ENCODE results near the gene SEC14L5.
"Not testable (repeated sequence)": the region's sequence is repeated elsewhere in the genome, so short reads cannot be mapped to it uniquely, and the experiment has no call there.

The SEC14L5 gene

DNA sequence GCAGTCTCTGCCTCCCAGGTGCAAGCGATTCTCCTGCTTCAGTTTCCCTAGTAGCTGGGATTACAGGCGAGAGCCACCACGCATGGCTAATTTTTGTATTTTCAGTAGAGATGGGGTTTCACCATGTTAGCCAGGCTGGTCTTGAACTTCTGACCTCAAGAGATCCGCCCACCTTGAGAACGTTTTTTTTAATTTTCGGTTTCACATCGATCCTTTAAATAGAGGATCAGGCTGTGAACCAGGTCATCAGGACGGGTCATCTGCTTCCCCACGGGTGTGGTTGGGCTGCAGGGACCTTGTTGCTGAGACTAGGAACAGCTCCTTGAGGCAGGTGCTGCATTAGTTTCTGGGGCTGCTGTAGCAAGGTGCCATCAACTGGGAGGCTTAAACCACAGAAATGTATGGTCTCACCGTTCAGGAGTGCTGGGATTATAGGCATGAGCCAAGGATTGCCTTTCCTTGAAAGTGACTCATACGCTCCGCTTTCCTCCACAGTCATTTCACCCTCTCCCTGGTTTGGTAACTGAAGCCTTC, 83.5 kb downstream of the SEC14L5 start:
- Mint-ChIP-seq H3K27ac (no peak overlapping the region), H3K4me1 (no peaks in the 10 kb centered on the region), H3K9me3 (no peaks in the 10 kb centered on the region), H3K4me3 (no peak overlapping the region), H3K27me3 (no peaks in the 10 kb centered on the region)
- no peak for DNase-seq
- ATAC-seq: no peak

DNA sequence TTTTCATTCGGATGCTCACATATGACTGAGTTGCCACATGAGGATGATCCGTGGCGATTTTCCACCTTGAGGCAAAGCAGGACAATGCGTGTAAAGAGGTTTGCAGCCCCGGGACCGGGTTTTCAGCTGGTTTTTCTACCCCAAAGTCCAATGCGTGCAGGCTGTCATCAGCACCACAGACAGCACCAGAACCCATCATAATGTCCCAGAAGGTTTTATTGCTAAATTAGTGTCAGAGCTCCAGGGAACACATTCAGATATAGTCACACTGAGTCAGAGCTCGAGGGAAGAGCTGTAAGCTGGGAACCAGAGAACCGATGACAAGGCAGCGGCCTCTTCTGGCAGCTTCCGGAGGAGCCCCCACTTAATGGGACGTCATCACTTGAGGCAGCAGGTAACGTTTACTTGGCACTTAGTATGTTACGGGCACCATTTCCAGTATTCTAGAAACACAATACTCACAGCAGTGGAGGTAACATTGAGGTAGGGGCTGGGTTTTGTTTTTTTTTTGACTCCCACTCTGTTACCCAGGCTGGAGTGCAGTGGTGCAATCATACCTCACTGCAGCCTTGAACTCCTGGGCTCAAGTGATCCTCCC, 84.5 kb downstream of the SEC14L5 start:
- no peak overlapping the region for H3K4me3 Mint-ChIP-seq
- no peaks in the 10 kb centered on the region for H3K4me1 Mint-ChIP-seq
- H3K27me3 Mint-ChIP-seq: no peaks in the 10 kb centered on the region
- no peak for ATAC-seq
- no peaks in the 10 kb centered on the region for H3K9me3 Mint-ChIP-seq
- H3K27ac Mint-ChIP-seq: no peak overlapping the region
- DNase-seq: no peak

DNA sequence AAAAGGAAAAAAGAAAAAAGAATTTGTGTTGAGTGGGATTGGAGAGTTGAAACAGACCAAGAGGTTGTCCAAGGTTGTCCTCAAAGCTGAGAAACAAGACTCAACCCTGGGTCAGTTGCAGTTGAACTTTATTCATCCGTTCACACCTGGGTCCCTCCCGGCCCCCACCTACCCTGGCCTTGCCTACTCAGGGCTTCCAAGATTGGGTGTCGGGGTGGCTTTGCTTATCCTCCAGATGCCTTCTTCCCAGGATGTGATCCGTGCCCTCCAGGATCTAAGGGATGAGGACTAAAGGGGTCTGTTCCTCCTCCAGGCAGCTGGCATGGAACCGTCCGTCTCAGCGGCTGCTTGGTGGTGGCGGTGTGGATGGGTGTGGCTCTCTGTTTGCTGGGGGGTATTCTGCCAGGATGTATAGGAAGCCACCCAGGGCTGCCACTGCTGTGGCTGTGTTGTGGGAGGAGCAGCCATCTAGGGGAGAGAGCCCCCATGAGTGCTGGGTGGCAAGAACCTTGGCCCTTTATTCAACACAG, 85.9 kb downstream of the SEC14L5 start:
- Mint-ChIP-seq H3K9me3 (no peaks in the 10 kb centered on the region), H3K4me1 (no peaks in the 10 kb centered on the region), H3K27me3 (no peaks in the 10 kb centered on the region), H3K4me3 (no peak overlapping the region), H3K27ac (peak overlapping the region in 1 of 2 donors; percentile 61)
- no peak for DNase-seq
- no peak for ATAC-seq

DNA sequence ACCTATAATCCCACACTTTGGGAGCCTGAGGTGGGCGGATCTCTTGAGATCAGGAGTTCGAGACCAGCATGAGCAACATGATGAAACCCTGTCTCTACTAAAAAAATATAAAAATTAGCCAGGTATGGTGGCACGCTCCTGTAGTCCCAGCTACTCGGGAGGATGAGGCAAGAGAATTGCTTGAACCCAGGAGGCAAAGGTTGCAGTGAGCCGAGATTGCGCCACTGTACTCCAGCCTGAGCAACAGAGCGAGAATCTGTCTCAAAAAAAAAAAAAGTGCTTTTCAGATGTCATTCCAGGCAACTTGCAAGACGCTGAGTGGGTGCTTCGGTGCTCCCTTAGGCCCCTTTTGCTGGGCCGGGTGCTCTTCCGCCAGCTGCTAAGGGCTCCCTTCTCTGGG, 86.5 kb downstream of the SEC14L5 start:
- ATAC-seq, H3K9me3 Mint-ChIP-seq, H3K4me3 Mint-ChIP-seq, DNase-seq, H3K27me3 Mint-ChIP-seq, H3K4me1 Mint-ChIP-seq, H3K27ac Mint-ChIP-seq: not testable (repeated sequence)

DNA sequence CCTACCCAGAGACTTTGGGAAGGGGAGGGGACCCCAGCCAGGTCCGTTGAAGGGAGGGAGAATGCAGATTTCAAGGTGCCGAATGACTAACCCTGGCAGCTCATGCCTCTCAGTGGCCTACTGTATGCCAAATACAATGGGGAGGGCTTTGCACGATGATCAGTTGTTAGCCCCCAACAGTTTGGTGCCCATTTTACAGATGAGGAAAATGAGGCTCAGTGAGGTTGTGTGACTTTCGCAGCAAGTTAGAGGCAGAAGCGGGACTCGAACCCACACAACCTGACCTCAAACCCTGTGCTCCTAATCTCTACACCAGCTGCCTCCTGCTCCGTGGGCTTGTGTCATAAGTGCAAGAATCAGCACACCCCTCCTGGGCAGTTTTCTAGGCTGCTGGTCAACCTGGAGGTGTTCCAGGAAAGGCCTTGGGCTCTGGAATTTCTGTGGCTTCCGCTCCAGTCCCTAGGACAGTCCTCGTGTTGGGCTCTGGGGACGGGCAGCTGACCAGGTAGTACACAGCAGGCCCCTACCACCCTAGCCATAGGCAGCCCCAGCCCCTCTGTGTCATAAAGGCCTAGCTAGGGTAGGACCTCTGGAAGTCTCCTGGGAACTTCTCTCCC, 87.5 kb downstream of the SEC14L5 start:
- no peak for DNase-seq
- Mint-ChIP-seq H3K4me3 (no peak overlapping the region), H3K27me3 (no peaks in the 10 kb centered on the region), H3K4me1 (no peaks in the 10 kb centered on the region), H3K27ac (no peak overlapping the region), H3K9me3 (peaks cover 0 to 5% of the 10 kb centered on the region in 2 donors)
- no peak for ATAC-seq

DNA sequence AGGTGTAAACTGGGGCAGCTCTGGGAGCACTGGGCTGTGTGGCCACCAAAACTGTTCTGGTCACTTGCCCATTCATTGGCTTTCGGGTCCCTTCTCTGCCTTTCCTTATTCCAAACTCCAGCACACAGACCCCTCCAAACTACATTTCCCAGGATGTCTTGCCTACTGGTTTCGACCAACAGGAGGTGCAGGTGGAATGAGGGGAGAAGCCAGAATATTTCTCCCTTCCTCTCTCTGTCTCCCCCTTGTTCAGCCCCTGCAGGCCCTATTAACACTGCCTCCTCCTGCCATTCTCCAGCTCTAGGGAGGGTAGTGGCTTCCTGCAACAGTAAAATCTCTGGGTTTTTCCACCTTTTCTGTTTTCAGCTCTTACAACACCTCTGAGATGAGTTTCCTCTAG, 88.8 kb downstream of the SEC14L5 start:
- DNase-seq (no peak), ATAC-seq (no peak)
- Mint-ChIP-seq H3K4me3 (no peak overlapping the region), H3K27me3 (no peaks in the 10 kb centered on the region), H3K27ac (peak overlapping the region in 1 of 2 donors; percentile 13), H3K9me3 (peaks cover 0 to 5% of the 10 kb centered on the region in 2 donors), H3K4me1 (no peaks in the 10 kb centered on the region)

DNA sequence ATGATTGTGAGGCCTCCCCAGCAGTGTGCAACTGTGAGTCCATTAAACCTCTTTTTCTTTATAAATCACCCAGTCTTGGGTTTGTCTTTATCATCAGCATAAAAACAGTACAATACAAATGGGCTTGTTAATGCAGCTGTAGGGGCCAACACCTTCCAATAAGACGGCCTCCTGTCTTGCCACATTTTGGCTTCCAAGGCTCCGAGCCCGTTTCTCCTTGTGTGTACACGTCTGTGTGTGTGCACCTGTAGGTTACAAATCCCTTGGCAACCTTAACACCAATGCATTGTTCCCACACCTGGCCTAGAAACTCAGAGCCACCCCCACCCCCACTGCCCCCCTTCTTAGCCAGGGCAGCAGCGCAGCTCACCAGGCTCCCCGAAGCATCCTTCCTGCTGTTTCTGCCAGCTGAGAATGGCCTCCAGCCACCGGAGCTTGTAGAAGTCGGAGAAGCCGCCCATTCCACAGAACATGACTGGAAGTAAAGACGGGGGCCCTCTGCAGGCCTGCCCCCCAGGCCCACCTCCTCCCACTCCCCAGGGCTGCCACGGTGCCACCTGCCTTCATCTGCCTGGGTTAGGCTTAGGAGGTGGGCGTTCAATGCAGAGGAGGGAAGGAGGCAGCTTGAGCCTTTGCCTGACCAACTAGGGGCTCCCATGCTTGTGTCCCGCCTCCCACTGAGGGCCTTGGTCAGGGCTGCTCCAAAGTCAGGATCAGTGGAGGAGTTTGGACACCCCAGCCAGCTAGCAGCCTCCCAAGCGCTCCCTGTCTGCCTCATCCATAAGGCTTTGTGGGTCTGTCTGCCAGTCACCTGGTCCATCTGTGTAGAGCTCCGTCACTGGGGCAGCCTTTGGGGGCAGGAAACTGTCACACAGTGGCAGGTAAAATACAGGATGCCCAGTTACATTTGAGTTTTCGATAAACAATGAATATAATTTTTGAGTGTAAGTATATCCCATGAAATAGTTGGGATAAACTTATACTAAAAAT, 97.0 kb downstream of the SEC14L5 start:
- H3K9me3 Mint-ChIP-seq: no peaks in the 10 kb centered on the region
- H3K4me1 Mint-ChIP-seq: peaks cover 6% of the 10 kb centered on the region
- H3K27me3 Mint-ChIP-seq: no peaks in the 10 kb centered on the region
- ATAC-seq: no peak
- no peak overlapping the region for H3K27ac Mint-ChIP-seq
- DNase-seq: no peak
- no peak overlapping the region for H3K4me3 Mint-ChIP-seq

DNA sequence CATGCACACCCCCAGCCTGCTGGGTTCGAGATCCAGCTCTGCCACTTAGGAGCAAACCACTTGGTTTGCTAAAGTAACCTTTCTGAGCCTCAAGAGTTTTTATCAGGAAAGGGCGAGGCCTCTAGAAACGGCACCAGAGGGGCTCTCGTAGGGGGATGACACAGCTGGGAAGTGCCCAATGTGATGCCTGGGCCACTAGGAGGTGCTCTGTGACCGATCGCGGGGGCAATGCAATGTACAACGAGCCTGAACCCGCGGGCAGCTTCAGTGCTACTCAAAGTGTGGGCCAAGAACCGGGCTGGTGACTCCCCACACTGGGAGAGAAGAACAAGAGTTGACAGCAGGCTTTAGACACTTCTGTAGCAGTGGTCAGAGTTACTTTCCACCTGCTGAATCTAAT, 98.2 kb downstream of the SEC14L5 start:
- peak; percentile 89 for ATAC-seq
- DNase-seq: peak; percentile 40 to 54

DNA sequence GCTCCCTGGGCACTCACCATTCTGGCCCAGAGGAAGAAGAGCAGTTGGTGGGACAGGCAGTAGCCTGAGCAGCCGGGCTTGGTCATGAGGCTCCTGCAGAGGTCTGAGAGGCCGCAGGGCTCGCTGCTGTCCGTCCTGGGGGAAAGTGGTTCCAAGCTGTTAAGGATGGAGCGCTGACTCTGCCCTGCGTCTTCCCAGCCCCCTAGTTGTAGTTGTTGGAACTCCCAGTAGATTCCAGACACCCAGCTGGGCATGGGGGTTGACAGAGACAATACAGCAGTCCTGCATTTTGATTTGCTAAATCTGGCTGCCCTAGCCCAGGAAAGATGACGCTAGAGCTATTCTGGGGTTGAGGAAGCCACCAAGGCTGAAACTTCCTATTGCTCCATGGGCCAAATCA, 100.3 kb downstream of the SEC14L5 start:
- H3K4me3 Mint-ChIP-seq: no peak overlapping the region
- H3K27me3 Mint-ChIP-seq: no peaks in the 10 kb centered on the region
- DNase-seq (no peak), ATAC-seq (no peak)
- no peaks in the 10 kb centered on the region for H3K9me3 Mint-ChIP-seq
- H3K27ac Mint-ChIP-seq: no peak overlapping the region
- peaks cover 6% of the 10 kb centered on the region for H3K4me1 Mint-ChIP-seq

More for the DNA sequence above, 98.2 kb downstream of the SEC14L5 start:
- Mint-ChIP-seq H3K27ac (no peak overlapping the region), H3K27me3 (no peaks in the 10 kb centered on the region), H3K9me3 (no peaks in the 10 kb centered on the region), H3K4me1 (peaks cover 6% of the 10 kb centered on the region), H3K4me3 (no peak overlapping the region)

DNA sequence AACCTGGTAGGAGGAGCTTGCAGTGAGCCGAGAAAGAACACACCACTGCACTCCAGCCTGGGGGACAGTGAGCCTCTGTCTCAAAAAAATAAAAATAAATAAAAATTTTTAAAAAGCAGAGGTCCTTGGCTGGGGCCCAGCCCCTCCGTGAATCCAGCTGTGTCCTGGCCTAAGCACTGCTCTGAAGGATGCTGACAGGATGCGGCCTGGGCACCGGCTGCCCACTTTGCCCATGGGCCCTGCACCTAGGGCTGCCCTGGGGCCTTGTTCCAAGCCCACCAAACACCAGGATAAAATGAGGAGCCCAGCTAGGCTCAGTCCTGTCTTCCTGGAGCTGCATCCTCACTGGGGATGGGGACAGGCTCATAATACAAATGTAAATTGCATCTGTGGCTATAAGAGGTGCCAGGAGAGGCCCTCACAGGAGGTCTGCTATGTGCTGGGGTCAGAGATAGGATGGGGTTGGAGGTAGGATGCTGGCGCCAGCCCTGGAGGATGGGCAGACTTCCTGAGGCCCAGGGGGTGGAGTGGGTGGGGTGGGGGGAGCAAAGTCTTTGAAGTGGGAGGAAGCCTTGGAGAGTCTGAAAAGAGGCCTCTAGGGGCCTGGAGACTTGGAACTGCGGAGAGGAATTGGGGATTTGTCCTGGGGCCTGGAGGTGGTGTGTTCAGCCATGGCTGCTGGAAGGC, 101.4 kb downstream of the SEC14L5 start:
- ATAC-seq: no peak
- peaks cover 6% of the 10 kb centered on the region for H3K4me1 Mint-ChIP-seq

DNA sequence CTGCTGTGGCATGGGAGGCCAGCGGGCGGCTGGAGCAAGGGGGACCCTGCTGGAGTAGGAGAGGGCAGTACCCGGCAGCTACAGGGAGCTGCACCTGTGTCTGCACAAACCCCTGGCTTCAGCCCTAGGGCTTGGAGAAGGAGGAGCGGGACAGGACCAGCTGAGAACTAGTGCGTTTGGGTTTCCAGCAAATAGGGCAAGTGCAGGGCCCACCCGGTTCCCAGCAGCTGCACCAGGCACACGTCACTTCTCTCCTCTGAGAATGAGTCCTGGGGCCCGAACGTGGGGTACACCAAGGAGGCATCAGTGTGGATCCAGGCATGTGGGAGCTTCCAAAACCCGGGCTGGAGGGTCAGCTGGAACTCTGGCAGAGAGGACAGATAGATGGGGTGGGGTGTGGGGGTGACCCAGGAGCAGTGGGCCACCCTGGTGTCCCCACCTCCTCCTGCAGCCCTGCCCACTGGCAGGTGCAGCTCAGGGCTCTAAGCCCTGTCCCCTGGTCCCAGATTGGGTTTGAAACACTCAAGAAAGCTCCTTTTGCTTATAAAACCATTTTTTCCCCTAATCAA, 102.0 kb downstream of the SEC14L5 start:
- Mint-ChIP-seq H3K9me3 (no peaks in the 10 kb centered on the region), H3K27me3 (no peaks in the 10 kb centered on the region), H3K4me3 (no peak overlapping the region), H3K4me1 (peaks cover 6% of the 10 kb centered on the region), H3K27ac (no peak overlapping the region)
- DNase-seq: no peak
- ATAC-seq: no peak

More for the DNA sequence above, 101.4 kb downstream of the SEC14L5 start:
- no peaks in the 10 kb centered on the region for H3K27me3 Mint-ChIP-seq
- H3K9me3 Mint-ChIP-seq: no peaks in the 10 kb centered on the region
- DNase-seq: no peak
- H3K4me3 Mint-ChIP-seq: no peak overlapping the region
- H3K27ac Mint-ChIP-seq: no peak overlapping the region

DNA sequence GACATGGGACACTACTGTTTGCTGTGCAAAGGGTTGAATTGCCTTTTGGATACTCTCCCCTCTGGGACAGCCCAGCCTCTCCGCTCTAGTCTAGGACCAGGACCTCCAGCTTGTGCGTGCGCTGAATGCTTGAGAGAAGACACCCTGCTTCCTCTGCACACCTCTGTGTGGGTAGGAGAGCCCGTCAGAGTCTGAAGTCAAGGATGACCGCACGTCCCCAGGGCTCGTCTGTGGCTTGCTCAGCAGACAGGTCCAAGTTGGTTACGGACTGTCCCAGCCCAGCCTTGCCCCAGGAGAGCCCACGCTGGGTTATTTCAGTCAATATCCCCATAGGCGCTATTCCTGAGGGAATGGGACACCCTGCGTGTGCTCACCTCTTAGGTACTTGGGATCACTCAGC, 103.9 kb downstream of the SEC14L5 start:
- Mint-ChIP-seq H3K27ac (no peak overlapping the region), H3K9me3 (no peaks in the 10 kb centered on the region), H3K4me3 (no peak overlapping the region), H3K27me3 (no peaks in the 10 kb centered on the region), H3K4me1 (no peaks in the 10 kb centered on the region)
- DNase-seq: no peak
- ATAC-seq: no peak

DNA sequence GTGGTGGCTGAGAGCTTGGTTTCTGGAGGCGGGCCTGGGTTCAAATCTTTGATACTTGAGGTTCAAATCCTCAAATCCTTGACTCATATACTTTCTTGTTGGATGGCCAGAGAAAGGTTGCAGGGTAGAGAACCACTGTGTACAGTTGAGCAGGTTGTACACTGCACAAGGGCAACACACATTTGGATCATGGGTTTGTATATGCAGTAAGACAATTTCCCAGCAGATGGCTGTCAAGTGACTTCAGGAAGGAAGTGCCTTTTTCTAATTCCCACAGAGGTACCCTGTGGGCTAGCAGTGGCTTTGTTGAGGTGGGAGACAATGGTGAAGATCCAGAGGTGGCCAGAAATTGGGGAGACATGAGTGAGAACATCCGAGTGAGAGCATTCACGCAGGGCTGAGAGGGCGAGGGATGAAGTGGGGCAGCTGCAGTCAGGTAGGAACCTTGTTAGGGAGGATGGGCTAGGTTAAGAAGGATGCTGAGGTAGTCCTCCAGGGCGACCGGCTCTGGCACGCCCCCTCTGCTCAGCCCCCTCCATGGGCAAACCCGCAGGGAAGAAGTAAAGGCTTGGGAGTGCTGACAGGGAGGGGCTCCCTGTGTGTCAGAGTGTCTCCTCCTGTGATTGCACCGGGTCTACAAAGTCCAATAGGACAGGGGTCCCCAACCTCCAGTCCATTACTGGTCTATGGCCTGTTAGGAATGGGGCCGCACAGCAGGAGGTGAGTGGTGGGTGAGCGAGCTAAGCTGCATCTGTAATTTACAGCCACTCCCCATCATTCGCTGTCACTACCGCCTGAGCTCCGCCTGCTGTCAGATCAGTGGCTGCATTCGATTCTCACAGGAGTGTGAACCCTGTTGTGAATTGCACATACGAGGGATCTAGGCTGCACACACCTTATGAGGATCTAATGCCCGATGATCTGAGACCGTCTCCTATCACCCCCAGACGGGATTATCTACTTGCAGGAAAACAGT, 104.9 kb downstream of the SEC14L5 start:
- H3K4me3 Mint-ChIP-seq: no peak overlapping the region
- H3K27ac Mint-ChIP-seq: no peak overlapping the region
- no peaks in the 10 kb centered on the region for H3K9me3 Mint-ChIP-seq
- DNase-seq: no peak
- H3K4me1 Mint-ChIP-seq: no peaks in the 10 kb centered on the region
- H3K27me3 Mint-ChIP-seq: no peaks in the 10 kb centered on the region
- no peak for ATAC-seq

DNA sequence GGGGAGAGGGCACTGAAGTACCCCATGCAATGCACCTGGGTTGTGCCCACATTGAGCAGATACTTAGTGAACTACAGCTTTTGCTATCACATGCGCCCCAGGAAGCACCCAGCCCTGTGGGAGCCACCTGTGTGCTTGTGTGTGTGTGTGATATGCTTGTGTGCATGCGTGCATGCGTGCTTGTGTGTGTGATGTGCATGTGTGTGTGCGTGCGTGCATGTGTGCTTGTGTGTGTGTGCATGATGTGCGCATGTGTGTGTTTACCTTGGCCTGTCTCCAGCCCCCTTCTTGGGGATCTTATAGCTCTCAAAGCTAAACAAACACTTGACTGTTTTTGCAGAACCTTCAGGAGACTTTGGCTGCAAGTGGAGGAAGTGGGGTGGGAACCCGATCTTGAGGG, 106.8 kb downstream of the SEC14L5 start:
- Mint-ChIP-seq H3K27ac (no peak overlapping the region), H3K9me3 (no peaks in the 10 kb centered on the region), H3K4me1 (no peaks in the 10 kb centered on the region), H3K27me3 (no peaks in the 10 kb centered on the region), H3K4me3 (no peak overlapping the region)
- DNase-seq (no peak), ATAC-seq (no peak)

Data from stimulated activated naive CD8-positive, alpha-beta T cell treated with anti-CD3 and anti-CD28 coated beads, Interleukin-15, amount 100 ng/mL, for 72 hours (primary cell).